GM12891 (cell line): ENCODE data around the gene PRPF18.

ENCODE experiments used
- POLR2A ChIP-seq: IDR thresholded peaks from 2 replicates; pipeline ENCODE4 v1.6.1; 2011; ENCODE audit warnings: low read depth, low read length, control low read depth
- POLR2AphosphoS5 ChIP-seq: IDR thresholded peaks from 2 replicates; pipeline ENCODE4 v1.6.1; 2011; ENCODE audit warnings: low read depth, low read length, control low read depth
- TAF1 ChIP-seq: IDR thresholded peaks from 2 replicates; pipeline ENCODE4 v1.6.1; 2011; ENCODE audit warnings: low read depth, low read length, control low read depth

- TF ChIP-seq POLR2A (no peak), TAF1 (no peak), POLR2AphosphoS5 (no peak)
These were observed 78.9 kb downstream of the PRPF18 start for GRCh38 chr10:13665516-13666262.
